Bronchial epithelial cell (primary cell): Measurements from ENCODE around the gene SPIB. TPM values are rescaled to one million over a fixed set of nuclear protein-coding genes. Genes with fewer than 3 reads are reported as not detected.

Experiments used
- DNase-seq: peaks from one replicate; pipeline ENCODE4 v3.0.0-alpha.2; 2010; ENCODE audit warnings: low read depth
- FAIRE-seq: peaks from 2 replicates; lab custom pipeline; 2011; peaks lifted over from hg19 to GRCh38; lab: Jason Lieb, UNC
- H3K27me3 ChIP-seq: 2 replicates; pipeline ENCODE4 v1.5.1; 2011; ENCODE audit warnings: low read length; ENCODE audit not compliant: control insufficient read depth, insufficient read depth
- H3K36me3 ChIP-seq: 2 replicates; pipeline ENCODE4 v1.5.1; 2011; ENCODE audit warnings: low read length; ENCODE audit not compliant: control insufficient read depth, insufficient read depth
- H3K4me3 ChIP-seq: 2 replicates; pipeline ENCODE4 v1.5.1; 2011; ENCODE audit warnings: mild to moderate bottlenecking, low read depth, low read length, control low read depth
- CTCF ChIP-seq: IDR thresholded peaks from 2 replicates; pipeline ENCODE4 v1.5.1; 2011; ENCODE audit warnings: mild to moderate bottlenecking, moderate library complexity, low read length, control low read depth, inconsistent platforms; ENCODE audit not compliant: insufficient read depth, severe bottlenecking
- total RNA-seq: library from RNA; depleted of rRNA; stranded (reverse); fragments of >200 nt; gene quantifications from 2 replicates; pipeline ENCODE4 v1.2.1, GENCODE V29; 2014

Gene SPIB
- total RNA-seq, 1 donor from 2014 or later = not detected

GRCh38 chr19:50419022-50419579, 363 bp downstream of the SPIB start:
- H3K27me3 ChIP-seq = peaks cover 3% of the 10 kb centered on the region
- TF ChIP-seq CTCF = no peak
- DNase-seq (no peak), FAIRE-seq (no peak)
- H3K4me3 ChIP-seq = no peak overlapping the region
- H3K36me3 ChIP-seq = no peaks in the 10 kb centered on the region

- FAIRE-seq = no peak
- TF ChIP-seq CTCF = no peak
- Histone ChIP-seq H3K4me3 (no peak overlapping the region), H3K27me3 (peaks cover 3% of the 10 kb centered on the region), H3K36me3 (no peaks in the 10 kb centered on the region)
- no peak for DNase-seq
These were observed 870 bp downstream of the SPIB start for GRCh38 chr19:50419580-50420035.

- H3K4me3 ChIP-seq = no peak overlapping the region
- TF ChIP-seq CTCF = no peak
- no peaks in the 10 kb centered on the region for H3K36me3 ChIP-seq
- H3K27me3 ChIP-seq = peaks cover 3% of the 10 kb centered on the region
- DNase-seq (no peak), FAIRE-seq (no peak)
These were observed 1.4 kb downstream of the SPIB start for GRCh38 chr19:50420127-50420526.

GRCh38 chr19:50420808-50421207, 2.1 kb downstream of the SPIB start:
- Histone ChIP-seq H3K27me3 (peaks cover 3% of the 10 kb centered on the region), H3K4me3 (no peak overlapping the region), H3K36me3 (no peaks in the 10 kb centered on the region)
- no peak for TF ChIP-seq CTCF
- FAIRE-seq = no peak
- no peak for DNase-seq

GRCh38 chr19:50422397-50423278, 3.9 kb downstream of the SPIB start:
- FAIRE-seq (no peak), DNase-seq (no peak)
- H3K4me3 ChIP-seq = no peak overlapping the region

More at GRCh38 chr19:50422397-50423278, 3.9 kb downstream of the SPIB start:
- TF ChIP-seq CTCF = no peak
- Histone ChIP-seq H3K36me3 (no peaks in the 10 kb centered on the region), H3K27me3 (peaks cover 3% of the 10 kb centered on the region)
